ENCODE measurements around the gene C1QTNF5. TPM values are rescaled to one million over a fixed set of nuclear protein-coding genes. Genes with fewer than 3 reads are reported as not detected.
"Not testable (repeated sequence)": the region's sequence is repeated elsewhere in the genome, so short reads cannot be mapped to it uniquely, and the experiment has no call there.

Gene C1QTNF5, protein sequence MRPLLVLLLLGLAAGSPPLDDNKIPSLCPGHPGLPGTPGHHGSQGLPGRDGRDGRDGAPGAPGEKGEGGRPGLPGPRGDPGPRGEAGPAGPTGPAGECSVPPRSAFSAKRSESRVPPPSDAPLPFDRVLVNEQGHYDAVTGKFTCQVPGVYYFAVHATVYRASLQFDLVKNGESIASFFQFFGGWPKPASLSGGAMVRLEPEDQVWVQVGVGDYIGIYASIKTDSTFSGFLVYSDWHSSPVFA
- total RNA-seq: not detected

DNA sequence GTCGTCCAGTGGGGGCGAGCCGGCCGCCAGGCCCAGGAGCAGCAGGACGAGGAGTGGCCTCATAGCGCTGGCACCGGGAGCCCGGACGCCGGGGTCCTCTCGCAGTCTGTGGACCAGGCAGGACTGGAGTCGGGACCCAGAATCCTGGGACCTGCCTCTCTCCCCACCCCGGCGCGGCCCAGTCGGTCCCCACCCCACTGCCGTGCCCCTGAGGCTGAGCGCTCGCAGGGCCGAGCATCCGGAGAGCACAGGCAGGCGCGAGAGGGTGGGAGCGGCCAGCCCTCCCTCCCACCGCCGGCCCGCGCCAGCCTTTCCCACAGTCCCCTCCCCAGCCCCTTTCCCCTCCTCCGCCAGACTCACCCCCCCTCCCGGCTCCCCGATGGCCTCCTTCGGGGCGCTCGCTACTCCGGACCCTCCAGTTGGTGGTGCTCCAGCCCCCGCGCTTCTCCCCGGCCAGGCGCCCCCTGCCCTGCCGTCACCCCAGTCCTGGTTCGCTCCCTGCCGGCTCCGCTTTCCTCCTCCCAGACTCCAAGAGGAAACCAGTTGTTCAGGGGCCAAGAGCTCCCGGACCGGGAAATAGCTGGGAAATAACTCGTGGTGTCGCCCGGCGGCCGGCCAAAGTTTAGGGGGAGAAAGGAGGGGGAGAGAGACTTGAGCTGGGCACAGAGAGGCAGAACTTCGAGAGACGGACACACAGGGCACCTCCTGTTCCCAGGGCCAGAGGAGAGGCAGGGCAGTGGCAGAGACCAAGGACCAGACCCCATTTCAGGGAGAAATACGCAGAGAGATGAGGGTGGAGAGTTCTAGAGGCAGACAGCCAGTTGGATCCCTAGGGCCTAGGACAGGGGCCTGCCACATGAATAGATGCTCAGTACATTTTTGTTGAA lies at the start of gene C1QTNF5:
Gene C1QTNF5, minus strand, starts transcription at position 549 of the 887 bp plus-strand sequence. Its CDS starts 486 bp downstream, at position 63.
- H3K27ac Mint-ChIP-seq: no peak within 1 kb of the TSS
- H3K36me3 Mint-ChIP-seq: peaks cover 0 to 7% of the 10 kb centered on the region in 2 donors
- H3K9me3 Mint-ChIP-seq: no peaks in the 10 kb centered on the region
- no peak for ATAC-seq
- DNase-seq (ENCODE audit: low spot score in 2 of 2): no peak

DNA sequence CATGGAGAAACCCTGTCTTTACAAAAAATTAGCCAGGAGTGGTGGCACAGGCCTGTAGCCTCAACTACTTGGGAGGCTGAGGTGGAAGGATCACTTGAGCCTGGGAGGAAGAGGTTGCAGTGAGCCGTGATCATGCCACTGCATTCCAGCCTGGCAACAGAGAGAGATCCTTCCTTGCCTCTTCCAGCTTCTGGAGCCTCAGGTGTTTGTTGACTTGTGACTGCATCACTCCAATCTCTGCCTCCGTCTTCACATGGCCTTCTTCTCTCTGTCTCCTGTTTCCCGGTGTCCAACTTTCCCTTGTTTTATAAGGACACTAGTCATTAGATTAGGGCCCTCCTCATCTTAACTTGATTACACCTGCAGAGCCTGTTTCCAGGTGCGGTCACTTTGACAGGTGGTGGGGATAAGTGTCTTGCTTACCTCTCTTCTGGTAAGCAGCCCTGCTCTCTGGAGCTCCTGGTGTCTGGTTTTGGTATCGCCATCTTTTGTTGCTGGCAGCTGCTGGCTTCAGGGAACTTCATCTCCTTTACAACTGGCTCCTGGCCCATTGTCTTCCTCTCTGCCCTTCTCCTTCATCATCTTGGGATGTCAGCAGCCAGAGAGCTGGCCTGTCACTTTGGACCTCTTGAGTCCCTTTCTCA lies 49.0 kb upstream of the C1QTNF5 start:
- H3K36me3 Mint-ChIP-seq: no peaks in the 10 kb centered on the region
- ATAC-seq: no peak
- no peaks in the 10 kb centered on the region for H3K9me3 Mint-ChIP-seq
- H3K27ac Mint-ChIP-seq: peak overlapping the region in 1 of 2 donors; percentile 18
- no peak for DNase-seq (ENCODE audit: low spot score in 2 of 2)

DNA sequence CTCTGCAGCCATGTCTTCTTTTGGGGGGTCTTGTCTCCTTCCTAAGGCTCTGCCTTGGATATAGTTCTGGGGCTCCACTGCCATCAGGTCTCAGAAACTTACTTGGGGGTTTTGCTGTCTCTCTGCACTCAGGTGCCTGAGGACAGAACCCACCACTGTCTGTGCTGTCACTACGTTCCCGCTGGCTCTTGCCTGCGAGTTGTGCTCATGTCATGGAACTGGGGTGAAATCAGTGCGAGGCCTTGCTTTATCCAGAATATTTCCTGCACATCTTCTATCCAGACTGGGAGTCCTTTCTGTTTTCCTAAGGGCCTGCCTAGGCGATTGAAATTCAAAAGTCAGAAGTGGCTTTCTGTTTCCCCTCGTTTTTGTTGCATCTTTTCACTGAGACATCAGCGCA lies 47.4 kb upstream of the C1QTNF5 start:
- H3K36me3 Mint-ChIP-seq: no peaks in the 10 kb centered on the region
- no peak overlapping the region for H3K27ac Mint-ChIP-seq
- DNase-seq (ENCODE audit: low spot score in 2 of 2) (no peak), ATAC-seq (no peak)
- H3K9me3 Mint-ChIP-seq: no peaks in the 10 kb centered on the region

DNA sequence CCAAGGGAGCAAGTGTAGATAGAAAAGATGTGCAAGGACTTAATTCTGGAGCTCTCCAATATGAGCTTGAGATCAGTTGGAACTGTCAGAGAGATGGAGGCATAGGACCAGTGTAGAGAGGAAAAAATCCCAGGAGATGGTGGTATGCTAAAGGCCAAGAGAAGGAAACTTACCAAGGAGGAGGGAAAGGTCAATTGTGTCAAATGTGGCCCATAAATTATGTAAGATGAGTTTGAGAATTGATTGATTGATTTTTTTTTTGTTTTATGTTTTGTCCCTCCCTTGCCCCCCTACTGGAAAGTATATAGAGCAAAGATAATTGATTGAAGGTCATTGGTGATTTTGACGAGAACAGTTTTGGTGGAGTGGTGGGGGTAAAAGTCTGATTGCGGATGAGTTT lies 43.6 kb upstream of the C1QTNF5 start:
- Mint-ChIP-seq H3K36me3 (no peaks in the 10 kb centered on the region), H3K27ac (no peak overlapping the region), H3K9me3 (no peaks in the 10 kb centered on the region)
- no peak for DNase-seq (ENCODE audit: low spot score in 2 of 2)
- ATAC-seq: no peak

DNA sequence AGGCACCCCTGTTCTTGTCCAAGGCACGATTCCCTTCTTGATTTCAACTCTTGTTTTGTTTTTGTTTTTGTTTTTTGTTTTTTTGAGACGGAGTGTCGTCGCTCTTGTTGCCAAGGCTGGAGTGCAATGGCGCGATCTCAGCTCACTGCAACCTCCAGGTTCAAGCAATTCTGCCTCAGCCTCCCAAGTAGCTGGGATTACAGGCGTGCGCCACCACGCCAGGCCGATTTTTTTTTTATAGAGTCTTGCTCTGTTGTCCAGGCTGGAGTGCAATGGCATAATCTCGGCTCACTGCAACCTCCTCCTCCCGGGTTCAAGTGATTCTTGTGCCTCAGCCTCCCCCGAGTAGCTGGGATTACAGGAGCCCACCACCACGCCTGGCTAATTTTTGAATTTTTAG lies 41.8 kb upstream of the C1QTNF5 start:
- not testable (repeated sequence) for H3K9me3 Mint-ChIP-seq; ATAC-seq; H3K36me3 Mint-ChIP-seq; DNase-seq (ENCODE audit: low spot score in 2 of 2); H3K27ac Mint-ChIP-seq

DNA sequence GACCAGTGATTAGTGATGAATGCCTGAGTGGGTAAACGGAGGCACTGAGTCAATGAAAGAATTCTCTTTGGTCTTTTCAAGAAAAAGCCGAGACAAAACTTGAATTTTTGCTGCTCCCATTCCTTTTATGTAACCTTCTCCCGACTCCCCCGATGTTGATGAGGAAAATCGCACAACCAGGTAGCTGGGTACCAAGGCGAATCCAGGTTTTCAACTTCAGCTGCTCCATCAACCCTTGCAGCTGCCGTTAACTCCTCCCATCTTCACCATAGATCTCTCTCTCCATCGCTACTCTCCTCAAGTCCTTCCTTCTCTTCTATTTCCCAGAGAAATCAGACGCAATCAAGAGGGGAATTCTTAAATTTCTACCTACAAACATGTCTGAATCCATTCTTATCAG lies 41.4 kb upstream of the C1QTNF5 start:
- H3K9me3 Mint-ChIP-seq: no peaks in the 10 kb centered on the region
- H3K27ac Mint-ChIP-seq: no peak overlapping the region
- DNase-seq (ENCODE audit: low spot score in 2 of 2) (no peak), ATAC-seq (no peak)
- no peaks in the 10 kb centered on the region for H3K36me3 Mint-ChIP-seq

DNA sequence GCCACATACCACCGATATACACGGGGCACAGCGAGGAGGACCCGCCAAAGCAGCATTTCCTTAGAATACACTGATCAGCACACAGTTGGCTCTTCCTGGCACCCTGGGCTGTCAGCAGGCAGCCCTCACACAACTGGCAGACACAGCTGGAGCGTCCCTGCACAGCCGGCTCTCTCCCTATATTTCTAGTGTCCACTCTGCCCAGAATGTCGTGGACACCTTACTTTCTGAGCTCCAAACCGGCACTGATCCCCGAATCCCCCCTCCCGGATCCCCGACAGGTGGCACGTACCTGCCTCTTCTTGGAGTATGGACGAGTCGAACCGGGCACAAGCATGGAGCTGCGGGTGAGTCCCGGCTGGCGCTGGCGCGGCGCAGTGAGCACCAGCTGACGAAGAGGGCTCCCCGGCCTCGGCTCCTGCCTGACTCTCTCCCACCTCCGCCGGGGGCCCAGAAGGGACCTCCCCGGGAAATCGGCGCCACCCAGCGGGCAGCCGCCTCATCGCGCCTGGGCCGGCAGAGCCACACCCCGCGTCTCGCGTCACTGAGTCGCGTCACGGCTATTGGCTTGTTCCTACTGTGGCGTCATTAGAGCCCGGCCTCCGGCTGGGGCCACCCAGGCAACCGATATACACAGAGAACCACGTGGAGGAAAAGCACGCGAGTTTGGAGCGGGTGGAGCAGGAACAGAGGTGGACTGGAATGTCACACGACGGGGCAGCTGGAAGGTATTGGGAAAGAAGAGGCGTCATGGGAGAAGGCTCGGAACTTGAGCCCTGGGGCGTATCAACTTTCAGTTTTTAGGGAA lies 40.7 kb upstream of the C1QTNF5 start, which contains the start of gene USP2:
Gene USP2, minus strand, starts transcription at position 510 of the 808 bp plus-strand sequence. CDS start 8,210 bp downstream, outside the sequence.
- peak within 1 kb of the TSS in 1 of 2 donors; percentile 18 for H3K27ac Mint-ChIP-seq
- H3K36me3 Mint-ChIP-seq: no peaks in the 10 kb centered on the region
- H3K9me3 Mint-ChIP-seq: no peaks in the 10 kb centered on the region
- DNase-seq (ENCODE audit: low spot score in 2 of 2) (peak; percentile 96 to 99), ATAC-seq (peak; percentile 99)

DNA sequence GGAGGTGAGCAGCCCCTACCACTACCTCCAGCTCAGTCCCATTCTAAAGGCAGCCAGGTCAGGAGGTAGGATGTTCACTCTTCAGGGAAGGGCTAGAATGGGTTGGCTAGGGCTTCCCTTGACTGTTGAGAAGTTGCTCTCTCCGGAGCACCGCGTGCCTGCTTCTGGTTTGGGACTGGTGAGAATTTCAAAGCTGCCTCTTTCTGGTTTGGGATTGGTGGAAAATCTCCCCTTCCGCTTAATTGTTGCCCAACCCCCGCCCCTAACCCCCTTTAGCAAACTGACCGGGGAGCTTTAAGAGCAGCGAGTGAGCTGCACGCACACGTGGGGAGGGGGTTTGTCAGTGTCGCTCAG lies 40.1 kb upstream of the C1QTNF5 start:
- no peak for DNase-seq (ENCODE audit: low spot score in 2 of 2)
- H3K27ac Mint-ChIP-seq: no peak overlapping the region
- no peaks in the 10 kb centered on the region for H3K36me3 Mint-ChIP-seq
- no peak for ATAC-seq
- no peaks in the 10 kb centered on the region for H3K9me3 Mint-ChIP-seq

DNA sequence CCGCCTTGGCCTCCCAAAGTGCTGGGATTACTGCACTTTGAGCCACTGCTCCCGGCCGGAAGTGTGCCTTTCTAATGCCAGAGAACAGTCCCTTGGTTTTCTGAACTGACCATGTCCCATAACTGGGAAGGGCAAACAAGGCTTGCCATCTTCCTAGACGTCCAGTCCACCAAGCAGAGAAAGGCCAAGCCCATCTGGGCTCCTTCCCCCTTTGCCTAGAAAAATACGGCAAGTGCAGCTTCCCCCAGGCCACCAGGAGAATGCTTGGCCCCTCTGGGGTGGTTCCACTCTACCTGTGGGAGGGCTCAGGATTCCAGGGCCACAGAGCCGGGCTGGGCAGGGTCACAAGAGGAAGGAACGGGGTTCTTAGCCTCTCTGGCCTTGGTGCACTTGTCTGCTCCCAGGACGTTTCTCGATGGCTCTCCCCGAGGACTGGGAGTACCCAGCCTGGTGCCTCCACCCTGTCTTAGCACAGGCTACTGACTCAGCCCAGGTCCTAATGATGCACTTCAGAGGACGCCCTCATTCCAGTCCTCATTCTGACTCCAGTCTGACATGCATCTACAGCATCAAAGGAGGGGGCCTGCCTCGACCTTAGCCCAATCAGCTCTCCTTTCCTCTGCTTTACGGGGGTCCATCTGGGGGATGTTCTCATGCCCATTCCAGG lies 39.6 kb upstream of the C1QTNF5 start:
- DNase-seq (ENCODE audit: low spot score in 2 of 2): peak in 1 of 2 donors; percentile 51

DNA sequence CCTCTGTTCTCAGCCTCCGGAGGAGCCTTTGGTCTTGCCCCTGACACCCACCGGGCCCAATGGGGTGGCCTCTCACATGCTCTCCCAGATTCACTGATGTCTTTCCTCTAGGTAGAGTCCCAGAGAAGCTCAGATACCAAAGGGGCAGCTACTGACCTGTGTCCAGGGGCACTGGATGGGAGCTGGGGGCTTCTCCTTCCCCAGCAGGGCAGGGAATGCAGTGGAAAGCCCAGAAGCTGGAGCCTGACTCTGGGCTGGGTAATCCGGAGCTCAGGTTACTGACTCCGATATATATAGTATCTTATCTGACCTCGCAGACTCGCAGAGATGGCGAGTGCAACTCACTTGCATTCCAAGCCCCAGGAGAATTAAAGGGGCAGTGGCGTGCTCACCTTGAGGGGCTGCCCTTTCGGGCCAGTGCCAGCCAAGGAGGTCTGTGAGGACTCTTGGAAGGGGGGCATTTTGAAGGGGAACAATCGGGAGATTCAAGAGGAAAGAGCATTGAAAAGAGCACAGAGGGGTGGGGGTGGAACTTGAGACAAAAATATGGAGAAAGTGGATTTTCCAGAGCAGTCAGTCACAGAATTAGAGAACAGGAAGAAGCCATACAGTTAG lies 38.3 kb upstream of the C1QTNF5 start:
- Mint-ChIP-seq H3K9me3 (no peaks in the 10 kb centered on the region), H3K27ac (peak overlapping the region in 1 of 2 donors; percentile 91), H3K36me3 (no peaks in the 10 kb centered on the region)
- ATAC-seq: no peak
- DNase-seq (ENCODE audit: low spot score in 2 of 2): no peak

More for the DNA sequence above, 39.6 kb upstream of the C1QTNF5 start:
- H3K36me3 Mint-ChIP-seq: no peaks in the 10 kb centered on the region
- ATAC-seq: no peak
- H3K27ac Mint-ChIP-seq: no peak overlapping the region
- H3K9me3 Mint-ChIP-seq: no peaks in the 10 kb centered on the region

DNA sequence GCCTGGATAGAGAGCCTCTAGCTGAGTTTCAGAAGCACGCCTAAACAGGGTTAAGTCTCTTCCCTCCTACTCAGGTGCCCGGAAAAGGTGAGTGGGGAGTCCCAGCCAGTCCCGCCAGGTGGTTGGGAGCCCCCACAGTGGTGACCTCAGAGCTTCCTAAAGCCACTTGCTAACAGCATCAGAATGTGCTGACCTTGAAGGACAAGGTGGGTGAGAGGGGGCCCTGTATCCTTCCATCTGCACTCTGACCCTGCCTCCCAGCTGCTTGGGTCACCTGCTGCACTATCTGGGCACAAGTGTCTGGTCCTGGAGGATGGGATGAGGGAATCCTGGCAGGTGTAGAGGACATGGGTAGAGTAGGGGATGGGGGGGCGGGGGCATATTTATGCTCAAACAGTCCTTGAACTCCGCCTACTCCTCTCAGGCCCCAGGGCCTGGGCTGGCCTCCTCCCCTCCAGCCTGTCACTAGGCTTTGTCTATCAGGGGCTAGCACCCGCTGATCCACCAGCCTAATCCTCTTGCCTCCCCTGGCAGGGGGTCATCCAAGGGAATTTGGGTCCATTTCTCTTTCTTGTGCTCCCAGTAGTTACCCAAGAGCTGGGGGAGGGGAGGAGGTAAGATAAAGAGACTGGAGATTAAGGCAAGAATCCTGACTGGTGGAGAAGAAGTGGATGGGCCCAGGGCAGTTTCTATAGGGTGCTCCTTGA lies 37.4 kb upstream of the C1QTNF5 start:
- no peaks in the 10 kb centered on the region for H3K36me3 Mint-ChIP-seq
- H3K27ac Mint-ChIP-seq: peak overlapping the region in 1 of 2 donors; percentile 19
- no peaks in the 10 kb centered on the region for H3K9me3 Mint-ChIP-seq
- DNase-seq (ENCODE audit: low spot score in 2 of 2) (no peak), ATAC-seq (no peak)

DNA sequence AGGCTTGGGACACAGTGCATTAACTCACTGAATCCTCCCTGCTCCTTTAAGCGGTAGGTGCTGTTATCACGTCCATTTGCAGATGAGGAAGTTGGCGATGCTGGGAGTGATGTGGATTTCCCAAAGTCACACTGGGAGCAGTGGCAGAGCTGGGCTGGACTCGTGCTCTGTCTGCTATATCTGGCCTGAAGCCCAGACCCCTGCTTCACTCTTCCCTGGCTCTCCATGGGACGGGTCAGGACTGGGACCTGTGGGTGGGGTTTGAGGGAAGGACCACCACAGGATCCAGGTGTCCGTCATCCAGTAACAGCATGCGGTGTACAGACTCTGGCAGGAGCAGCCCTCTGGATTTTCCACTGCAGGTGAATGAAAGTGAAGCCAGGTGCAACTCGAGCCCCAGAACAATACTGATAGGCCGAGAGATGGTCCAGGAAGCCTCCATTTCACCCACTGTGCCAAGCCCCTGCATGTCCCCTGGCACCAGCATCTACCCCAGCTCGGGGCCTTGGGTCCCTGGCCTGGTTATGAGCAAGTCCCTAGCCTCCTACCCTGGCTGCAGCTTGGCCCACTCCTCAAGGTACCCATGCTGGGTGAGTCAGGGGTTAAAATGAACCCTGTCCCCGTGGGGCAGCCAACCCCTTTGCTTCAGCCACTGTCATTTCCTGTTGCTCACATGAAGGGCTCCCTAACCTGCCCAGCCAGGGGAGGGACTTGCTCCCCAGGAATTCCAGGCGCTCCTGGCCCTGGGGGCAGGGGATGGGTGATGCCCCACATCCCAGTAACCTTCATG lies 36.6 kb upstream of the C1QTNF5 start:
- Mint-ChIP-seq H3K9me3 (no peaks in the 10 kb centered on the region), H3K36me3 (no peaks in the 10 kb centered on the region), H3K27ac (peak overlapping the region in 1 of 2 donors; percentile 19)
- ATAC-seq (no peak), DNase-seq (ENCODE audit: low spot score in 2 of 2) (peak in 1 of 2 donors; percentile 51)

DNA sequence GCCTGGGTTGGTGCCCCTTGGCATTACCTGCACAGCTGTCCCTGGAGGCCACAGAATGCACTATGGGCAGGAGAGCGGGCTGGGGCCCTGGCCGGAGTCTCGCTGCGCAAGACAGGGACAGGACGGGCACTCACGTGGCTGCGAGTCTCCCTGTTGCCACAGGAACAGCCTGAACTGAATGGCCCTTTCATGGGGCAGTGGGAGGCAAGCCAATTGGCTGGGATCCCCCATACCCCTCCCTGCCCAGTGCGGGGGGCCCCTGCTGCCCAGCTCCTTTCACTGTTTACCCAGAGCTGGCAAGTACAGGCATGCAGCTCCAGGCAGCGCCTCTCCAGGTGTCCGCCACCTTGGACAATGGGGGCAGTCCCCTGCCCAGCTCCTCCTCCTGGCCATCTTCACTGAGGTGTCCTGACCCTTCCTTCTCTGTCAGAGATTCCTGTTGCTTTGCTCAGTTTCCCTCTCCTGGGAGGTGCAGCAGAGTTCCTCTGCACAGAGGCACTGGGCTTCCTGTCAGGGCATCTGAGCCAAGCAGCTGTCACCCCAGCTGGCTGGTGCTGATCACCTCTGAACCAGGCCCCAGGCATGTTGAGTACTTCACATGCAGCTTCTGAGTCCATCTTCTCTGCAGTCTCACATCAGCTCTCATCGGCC lies 35.6 kb upstream of the C1QTNF5 start:
- DNase-seq (ENCODE audit: low spot score in 2 of 2): no peak
- Mint-ChIP-seq H3K27ac (no peak overlapping the region), H3K36me3 (no peaks in the 10 kb centered on the region), H3K9me3 (no peaks in the 10 kb centered on the region)
- no peak for ATAC-seq
